Stimulated activated effector memory CD8-positive, alpha-beta T cell treated with anti-CD3 and anti-CD28 coated beads, Interleukin-12 subunit alpha, Interleukin-12 subunit beta, amount 100 ng/mL, for 72 hours (primary cell): ENCODE data around the gene RNFT2.
"Not testable (repeated sequence)": the region's sequence is repeated elsewhere in the genome, so short reads cannot be mapped to it uniquely, and the experiment has no call there.

Experiments used
- ATAC-seq: fragments of 150-1000 bp; cut with Tn5 transposase; 2 replicates; pipeline ENCODE4 v1.10.0; 2021
- DNase-seq, 2 donors: peaks; one replicate each; pipeline ENCODE4 v3.0.0; 2021 to 2022; ENCODE audit warnings: low spot score in 2 of 2
- H3K27ac Mint-ChIP-seq: one replicate; pipeline ENCODE4 v1.8.0; 2022; ENCODE audit warnings: mild to moderate bottlenecking, mixed read lengths
- H3K36me3 Mint-ChIP-seq: one replicate; pipeline ENCODE4 v1.8.0; 2022; ENCODE audit warnings: mild to moderate bottlenecking, mixed read lengths
- H3K4me1 Mint-ChIP-seq: one replicate; pipeline ENCODE4 v1.8.0; 2022; ENCODE audit warnings: mixed read lengths
- H3K4me3 Mint-ChIP-seq: one replicate; pipeline ENCODE4 v1.8.0; 2022; ENCODE audit warnings: mild to moderate bottlenecking, mixed read lengths
- H3K9me3 Mint-ChIP-seq: one replicate; pipeline ENCODE4 v1.8.0; 2022; ENCODE audit warnings: mixed read lengths

RNFT2 gene

DNA sequence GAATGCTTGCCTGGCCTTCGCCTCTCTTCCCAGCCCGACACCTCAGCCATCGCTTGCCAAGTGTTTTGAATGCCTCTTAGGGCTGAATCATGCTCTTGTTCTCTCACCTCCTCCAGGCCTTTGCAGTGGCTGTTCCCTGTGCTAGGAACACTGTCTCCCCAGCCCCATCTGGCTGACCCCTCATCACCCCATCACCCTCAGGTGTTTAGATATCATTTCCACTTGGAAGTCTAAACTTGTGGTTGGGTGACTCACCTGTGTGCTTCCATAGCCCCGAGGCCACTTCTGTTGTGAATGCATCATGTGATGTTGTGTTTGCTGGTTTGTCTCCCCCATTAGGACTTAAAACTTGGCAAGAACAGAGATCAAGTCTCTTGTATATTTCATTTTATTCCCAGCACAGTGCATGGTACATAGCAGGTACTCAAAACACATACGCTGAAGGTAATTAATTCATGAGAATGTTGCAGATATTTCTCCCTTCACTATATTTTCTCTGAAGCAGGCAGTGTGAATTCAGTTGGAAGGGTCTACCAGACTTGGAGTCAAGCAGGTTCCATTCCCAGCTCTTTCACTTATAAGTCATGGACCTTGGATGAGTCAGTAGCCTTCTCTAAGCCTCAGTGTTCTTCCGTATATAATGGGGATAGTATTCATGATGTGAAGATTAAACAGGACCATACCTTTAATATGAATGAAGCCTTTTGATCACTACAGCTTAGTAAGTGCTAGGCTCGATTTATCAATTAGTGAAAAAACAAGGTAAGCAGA is 75.3 kb downstream of the RNFT2 start:
- peaks cover 10% of the 10 kb centered on the region for H3K4me1 Mint-ChIP-seq
- H3K36me3 Mint-ChIP-seq = no peaks in the 10 kb centered on the region
- ATAC-seq (no peak), DNase-seq (no peak)
- no peaks in the 10 kb centered on the region for H3K9me3 Mint-ChIP-seq
- H3K4me3 Mint-ChIP-seq = no peak overlapping the region
- H3K27ac Mint-ChIP-seq = no peak overlapping the region

DNA sequence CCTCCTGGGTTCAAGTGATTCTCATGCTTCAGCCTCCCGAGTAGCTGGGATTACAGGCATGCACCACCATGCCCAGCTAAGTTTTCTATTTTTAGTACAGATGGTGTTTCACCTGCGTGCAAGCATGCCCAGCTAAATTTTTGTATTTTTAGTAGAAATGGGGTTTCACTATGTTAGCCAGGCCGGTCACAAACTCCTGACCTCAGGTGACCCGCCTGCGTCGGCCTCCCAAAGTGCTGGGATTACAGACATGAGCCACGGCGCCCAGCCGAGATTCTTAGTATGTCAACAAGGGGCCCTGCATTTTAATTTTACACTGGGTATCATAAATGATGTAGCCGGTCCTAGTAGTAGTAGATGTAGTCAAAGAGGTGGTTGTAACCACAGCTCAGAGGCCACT is 76.7 kb downstream of the RNFT2 start:
- not testable (repeated sequence) for H3K27ac Mint-ChIP-seq, DNase-seq, H3K36me3 Mint-ChIP-seq, H3K9me3 Mint-ChIP-seq, ATAC-seq, H3K4me3 Mint-ChIP-seq
- H3K4me1 Mint-ChIP-seq = peaks cover 19% of the 10 kb centered on the region

DNA sequence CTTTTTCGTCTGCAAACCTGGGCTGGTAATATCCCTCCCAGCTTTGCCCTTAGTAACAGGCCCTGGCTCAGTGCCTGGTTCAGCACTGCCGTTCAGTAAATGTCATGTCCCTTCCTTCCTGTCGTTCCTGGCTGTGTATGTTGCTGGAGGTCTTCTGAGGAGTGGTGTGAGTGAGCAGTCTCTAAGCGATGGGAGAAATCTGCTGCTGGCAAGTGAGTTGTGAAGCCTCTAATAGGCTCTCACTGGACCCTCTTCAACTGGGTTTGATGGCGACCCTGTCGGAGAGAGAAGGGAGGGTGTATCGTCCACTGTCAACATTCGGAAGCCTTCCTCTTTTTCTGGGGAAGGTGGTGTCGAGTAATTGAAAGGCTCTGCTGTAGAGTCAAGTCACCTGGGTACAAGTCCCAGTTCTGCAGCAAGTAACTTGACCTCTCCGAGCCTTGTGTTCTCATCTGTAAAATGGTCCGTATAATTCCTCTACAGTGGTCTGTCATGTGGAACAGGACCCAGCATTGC is 80.3 kb downstream of the RNFT2 start:
- H3K36me3 Mint-ChIP-seq = peaks cover 12% of the 10 kb centered on the region
- peak overlapping the region; percentile 84 for H3K4me3 Mint-ChIP-seq
- peak in 1 of 2 donors; percentile 52 for DNase-seq
- H3K4me1 Mint-ChIP-seq = peaks cover 30% of the 10 kb centered on the region
- H3K27ac Mint-ChIP-seq = peak overlapping the region; percentile 95
- ATAC-seq = no peak
- no peaks in the 10 kb centered on the region for H3K9me3 Mint-ChIP-seq

- peak; percentile 95 for ATAC-seq
- peaks cover 12% of the 10 kb centered on the region for H3K36me3 Mint-ChIP-seq
- peaks cover 30% of the 10 kb centered on the region for H3K4me1 Mint-ChIP-seq
- DNase-seq = peak; percentile 84 to 90
- no peaks in the 10 kb centered on the region for H3K9me3 Mint-ChIP-seq
- peak overlapping the region; percentile 95 for H3K27ac Mint-ChIP-seq
- H3K4me3 Mint-ChIP-seq = peak overlapping the region; percentile 84
These were observed 81.1 kb downstream of the RNFT2 start for GRCh38 chr12:116818948-116819832.

DNA sequence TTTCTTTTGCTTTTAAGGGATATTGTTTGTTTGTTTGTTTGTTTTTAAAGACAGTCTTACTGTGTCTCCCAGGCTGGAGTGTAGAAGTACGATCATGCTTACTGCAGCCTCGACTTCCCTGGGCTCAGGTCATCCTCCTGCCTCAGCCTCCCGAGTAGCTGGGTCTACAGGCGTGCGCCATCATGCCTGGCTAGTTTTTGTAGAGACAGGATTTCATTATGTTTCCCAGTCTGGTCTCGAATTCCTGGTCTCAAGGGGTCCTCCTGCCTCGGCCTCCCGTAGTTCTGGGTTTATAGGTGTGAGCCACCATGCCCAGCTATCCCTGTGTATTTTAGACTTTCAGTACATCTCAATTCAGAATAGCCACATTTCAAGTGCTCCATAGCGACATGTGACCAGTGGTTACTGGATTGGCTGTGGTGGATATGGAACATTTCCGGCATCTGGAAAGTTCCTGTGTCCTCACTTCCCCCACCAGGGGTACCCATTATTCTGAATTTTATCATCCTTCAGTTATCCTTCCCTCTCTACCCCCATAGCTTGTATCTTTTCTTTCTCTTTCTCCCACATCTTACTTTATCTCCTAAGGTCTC is 82.0 kb downstream of the RNFT2 start:
- Mint-ChIP-seq H3K9me3 (no peaks in the 10 kb centered on the region), H3K27ac (peak overlapping the region; percentile 95), H3K4me1 (peaks cover 30% of the 10 kb centered on the region), H3K4me3 (peak overlapping the region; percentile 84), H3K36me3 (peaks cover 12% of the 10 kb centered on the region)
- no peak for ATAC-seq
- no peak for DNase-seq

- no peak for DNase-seq
- H3K9me3 Mint-ChIP-seq = no peaks in the 10 kb centered on the region
- no peak for ATAC-seq
- H3K4me1 Mint-ChIP-seq = peaks cover 30% of the 10 kb centered on the region
- H3K4me3 Mint-ChIP-seq = peak overlapping the region; percentile 84
- peak overlapping the region; percentile 95 for H3K27ac Mint-ChIP-seq
- H3K36me3 Mint-ChIP-seq = peaks cover 12% of the 10 kb centered on the region
These were observed 83.2 kb downstream of the RNFT2 start for GRCh38 chr12:116821291-116821690.

GRCh38 chr12:116827432-116827831 is 89.3 kb downstream of the RNFT2 start:
- H3K9me3 Mint-ChIP-seq = no peaks in the 10 kb centered on the region
- no peaks in the 10 kb centered on the region for H3K36me3 Mint-ChIP-seq
- no peak for ATAC-seq
- no peaks in the 10 kb centered on the region for H3K4me1 Mint-ChIP-seq
- no peak overlapping the region for H3K4me3 Mint-ChIP-seq
- H3K27ac Mint-ChIP-seq = no peak overlapping the region
- DNase-seq = no peak

GRCh38 chr12:116832353-116832752 is 94.2 kb downstream of the RNFT2 start:
- Mint-ChIP-seq H3K27ac (no peak overlapping the region), H3K36me3 (peaks cover 6% of the 10 kb centered on the region), H3K9me3 (no peaks in the 10 kb centered on the region), H3K4me1 (no peaks in the 10 kb centered on the region), H3K4me3 (no peak overlapping the region)
- ATAC-seq (no peak), DNase-seq (no peak)

GRCh38 chr12:116833474-116833873 is 95.4 kb downstream of the RNFT2 start:
- Mint-ChIP-seq H3K27ac (no peak overlapping the region), H3K9me3 (no peaks in the 10 kb centered on the region), H3K36me3 (peaks cover 6% of the 10 kb centered on the region), H3K4me3 (no peak overlapping the region), H3K4me1 (no peaks in the 10 kb centered on the region)
- ATAC-seq (no peak), DNase-seq (no peak)

GRCh38 chr12:116835484-116835883 is 97.4 kb downstream of the RNFT2 start:
- Mint-ChIP-seq H3K4me1 (no peaks in the 10 kb centered on the region), H3K4me3 (no peak overlapping the region), H3K9me3 (no peaks in the 10 kb centered on the region), H3K27ac (peak overlapping the region; percentile 8), H3K36me3 (peaks cover 6% of the 10 kb centered on the region)
- DNase-seq = no peak
- no peak for ATAC-seq

DNA sequence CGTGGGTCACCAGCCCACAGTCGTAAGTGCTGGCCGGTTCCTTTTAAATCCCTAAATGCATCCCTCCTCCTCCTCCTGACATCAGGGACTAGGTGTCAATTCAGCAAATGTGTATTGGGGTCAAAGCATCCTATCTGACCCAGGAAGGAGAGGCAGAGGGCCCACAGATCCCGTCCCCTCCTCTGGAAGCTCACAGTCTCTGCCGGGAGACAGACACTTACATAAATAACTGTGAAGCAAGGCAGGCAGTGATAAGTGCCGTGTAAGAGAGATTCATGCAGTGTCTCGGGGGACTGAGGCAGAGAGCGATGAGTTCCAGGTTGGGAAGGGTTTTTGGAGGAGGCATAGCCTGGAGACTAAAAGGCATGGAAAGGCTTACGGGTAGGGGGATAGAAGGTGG is 99.0 kb downstream of the RNFT2 start:
- Mint-ChIP-seq H3K36me3 (peaks cover 6% of the 10 kb centered on the region), H3K27ac (no peak overlapping the region), H3K4me3 (no peak overlapping the region), H3K9me3 (no peaks in the 10 kb centered on the region), H3K4me1 (no peaks in the 10 kb centered on the region)
- DNase-seq = no peak
- no peak for ATAC-seq

DNA sequence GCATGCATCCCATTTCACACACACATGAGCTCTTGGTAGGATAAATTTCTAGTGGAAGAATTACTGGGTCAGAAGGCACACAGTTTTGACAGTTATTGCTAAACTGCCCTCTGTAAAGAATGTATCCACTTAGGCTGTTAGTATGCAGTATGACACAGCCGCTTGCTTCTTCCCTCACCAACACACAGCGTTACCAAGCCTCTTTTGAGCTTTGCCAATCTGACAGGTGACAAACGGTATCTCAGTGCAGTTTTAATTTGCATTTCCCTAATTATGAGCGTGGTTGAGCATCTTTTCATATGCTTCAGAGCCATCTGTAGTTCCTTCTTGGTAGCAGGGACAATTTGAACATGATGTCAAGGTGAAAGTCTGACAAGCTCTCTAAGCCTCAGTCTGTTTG is 100.2 kb downstream of the RNFT2 start:
- H3K4me1 Mint-ChIP-seq = no peaks in the 10 kb centered on the region
- H3K27ac Mint-ChIP-seq = no peak overlapping the region
- no peak for ATAC-seq
- H3K9me3 Mint-ChIP-seq = no peaks in the 10 kb centered on the region
- peaks cover 6% of the 10 kb centered on the region for H3K36me3 Mint-ChIP-seq
- no peak for DNase-seq
- H3K4me3 Mint-ChIP-seq = no peak overlapping the region

GRCh38 chr12:116839287-116839830 is 101.2 kb downstream of the RNFT2 start:
- DNase-seq (no peak), ATAC-seq (no peak)
- Mint-ChIP-seq H3K27ac (no peak overlapping the region), H3K4me1 (no peaks in the 10 kb centered on the region), H3K36me3 (peaks cover 3% of the 10 kb centered on the region), H3K4me3 (no peak overlapping the region), H3K9me3 (no peaks in the 10 kb centered on the region)

GRCh38 chr12:116843085-116843484 is 105.0 kb downstream of the RNFT2 start:
- Mint-ChIP-seq H3K36me3 (no peaks in the 10 kb centered on the region), H3K4me3 (no peak overlapping the region), H3K27ac (no peak overlapping the region), H3K9me3 (no peaks in the 10 kb centered on the region), H3K4me1 (no peaks in the 10 kb centered on the region)
- DNase-seq (no peak), ATAC-seq (no peak)

- H3K9me3 Mint-ChIP-seq = no peaks in the 10 kb centered on the region
- no peak overlapping the region for H3K27ac Mint-ChIP-seq
- no peaks in the 10 kb centered on the region for H3K4me1 Mint-ChIP-seq
- no peak for DNase-seq
- no peak overlapping the region for H3K4me3 Mint-ChIP-seq
- no peak for ATAC-seq
- no peaks in the 10 kb centered on the region for H3K36me3 Mint-ChIP-seq
These were observed 111.1 kb downstream of the RNFT2 start for GRCh38 chr12:116849216-116849615.
